ENCODE data around the gene LSM11.

GRCh38 chr5:157750320-157750719, 6.8 kb downstream of the LSM11 start:
- TF ChIP-seq POLR2AphosphoS5 (IDR thresholded peaks at IDR 0.05; ENCODE audit: borderline replicate concordance, low read depth, low read length): no peak
- no peak for TF ChIP-seq EZH2 (IDR thresholded peaks at IDR 0.05)
- TF ChIP-seq FOXP2 (optimal IDR thresholded peaks at IDR 0.05; ENCODE audit: control extremely low read depth, extremely low read length, insufficient read depth): no peak
